GM12892 (cell line): ENCODE data around the gene ARID5B.

ENCODE experiments used
- POLR2A ChIP-seq: IDR thresholded peaks from 2 replicates; pipeline ENCODE4 v1.6.1; 2011; ENCODE audit warnings: low read depth, low read length, control low read depth
- POLR2AphosphoS5 ChIP-seq: IDR thresholded peaks from 2 replicates; pipeline ENCODE4 v1.6.1; 2011; ENCODE audit warnings: low read depth, low read length, control low read depth
- TAF1 ChIP-seq: IDR thresholded peaks from 2 replicates; pipeline ENCODE4 v1.6.1; 2011; ENCODE audit warnings: low read depth, mild to moderate bottlenecking, control low read depth, low read length, borderline replicate concordance

GRCh38 chr10:62018131-62018911 lies 116.8 kb downstream of the ARID5B start:
- TF ChIP-seq POLR2A (no peak; the same call in 1 of the 2 replicates), POLR2AphosphoS5 (no peak), TAF1 (no peak)
